Astrocyte of the cerebellum (primary cell): ENCODE results near the gene MSN.
"Not testable (repeated sequence)": the region's sequence is repeated elsewhere in the genome, so short reads cannot be mapped to it uniquely, and the experiment has no call there.

Source experiments
- DNase-seq: peaks from one replicate; pipeline ENCODE4 v3.0.0-alpha.2; 2011; ENCODE audit warnings: low read depth
- H3K4me3 ChIP-seq: 2 replicates; pipeline ENCODE4 v1.5.1; 2011; ENCODE audit warnings: mild to moderate bottlenecking, low read depth, low read length, moderate library complexity
- in situ Hi-C: cut with HindIII; loops from 2 replicates; pipeline ENCODE4 v1.10.0; 2017; ENCODE audit warnings: low sequenced_read_pairs
- TF ChIP-seq, protein P1 (sequence below): IDR thresholded peaks from 2 replicates; pipeline ENCODE4 v1.5.1; 2012; ENCODE audit warnings: low read length, low read depth, moderate library complexity, mild to moderate bottlenecking; ENCODE audit errors: missing control alignments

MSN gene

DNA sequence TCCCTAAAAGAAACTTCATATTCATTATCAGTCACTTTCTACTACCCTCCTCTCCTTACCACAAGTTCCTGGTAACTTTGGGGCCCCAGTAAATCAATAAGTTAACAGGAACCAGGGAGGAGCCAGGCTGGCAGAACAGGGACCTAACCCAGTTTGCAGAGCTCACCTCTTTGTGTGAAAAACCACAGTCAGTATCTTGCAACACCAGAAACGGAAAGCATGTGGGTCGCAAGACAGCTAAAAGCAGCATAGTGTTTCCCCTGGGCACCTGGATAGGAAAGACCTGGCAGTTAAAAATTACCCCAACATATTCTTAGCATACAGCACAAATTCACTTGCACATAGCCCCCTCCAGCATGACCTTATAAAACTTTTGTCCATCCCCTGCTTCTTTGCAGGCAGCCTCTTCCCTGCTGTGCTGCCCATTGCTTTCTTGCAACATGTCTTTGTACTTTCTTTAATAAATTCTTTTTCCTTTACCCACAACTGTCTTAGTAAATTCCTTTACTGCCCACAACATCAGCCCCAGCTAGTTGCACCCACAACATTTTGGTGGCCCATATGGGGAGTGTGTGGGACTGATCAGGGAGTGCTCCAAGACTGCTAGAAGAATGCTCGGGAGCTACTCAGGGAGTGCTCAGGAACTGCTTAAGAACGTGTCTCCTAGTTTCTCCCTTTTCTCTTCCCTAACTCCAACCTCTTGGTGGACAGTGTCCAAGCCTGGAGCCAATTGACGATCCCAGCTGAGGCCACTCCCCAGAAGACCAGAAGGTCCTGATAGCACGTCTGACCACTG, 83.4 kb downstream of the MSN start:
- TF ChIP-seq, protein P1, sequence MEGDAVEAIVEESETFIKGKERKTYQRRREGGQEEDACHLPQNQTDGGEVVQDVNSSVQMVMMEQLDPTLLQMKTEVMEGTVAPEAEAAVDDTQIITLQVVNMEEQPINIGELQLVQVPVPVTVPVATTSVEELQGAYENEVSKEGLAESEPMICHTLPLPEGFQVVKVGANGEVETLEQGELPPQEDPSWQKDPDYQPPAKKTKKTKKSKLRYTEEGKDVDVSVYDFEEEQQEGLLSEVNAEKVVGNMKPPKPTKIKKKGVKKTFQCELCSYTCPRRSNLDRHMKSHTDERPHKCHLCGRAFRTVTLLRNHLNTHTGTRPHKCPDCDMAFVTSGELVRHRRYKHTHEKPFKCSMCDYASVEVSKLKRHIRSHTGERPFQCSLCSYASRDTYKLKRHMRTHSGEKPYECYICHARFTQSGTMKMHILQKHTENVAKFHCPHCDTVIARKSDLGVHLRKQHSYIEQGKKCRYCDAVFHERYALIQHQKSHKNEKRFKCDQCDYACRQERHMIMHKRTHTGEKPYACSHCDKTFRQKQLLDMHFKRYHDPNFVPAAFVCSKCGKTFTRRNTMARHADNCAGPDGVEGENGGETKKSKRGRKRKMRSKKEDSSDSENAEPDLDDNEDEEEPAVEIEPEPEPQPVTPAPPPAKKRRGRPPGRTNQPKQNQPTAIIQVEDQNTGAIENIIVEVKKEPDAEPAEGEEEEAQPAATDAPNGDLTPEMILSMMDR, result no peak
- in situ Hi-C loops, result no loop called here
- no peak for DNase-seq

DNA sequence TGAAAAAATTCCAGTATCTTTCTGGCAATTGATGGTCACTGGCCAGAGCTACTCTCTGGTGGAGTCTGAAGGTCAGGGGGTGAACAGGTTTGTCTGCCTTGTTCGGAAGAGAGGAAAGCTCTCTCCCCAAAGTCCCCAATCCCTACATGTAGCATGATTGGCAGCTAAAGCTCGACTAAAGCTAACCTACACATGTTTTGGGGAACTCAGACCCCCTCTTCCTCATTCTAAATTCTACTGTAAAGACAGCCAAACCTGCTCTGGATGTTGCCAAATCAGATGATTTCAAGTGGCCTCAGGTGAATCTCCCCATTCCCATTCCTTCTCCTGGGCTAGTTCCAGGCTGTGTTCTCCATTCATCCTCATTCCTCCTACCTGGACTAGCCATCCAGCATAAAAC, 84.1 kb downstream of the MSN start:
- TF ChIP-seq, protein P1, result no peak
- no peak for DNase-seq
- H3K4me3 ChIP-seq, result no peak overlapping the region
- in situ Hi-C loops, result no loop called here

More for the DNA sequence above, 83.4 kb downstream of the MSN start:
- no peak overlapping the region for H3K4me3 ChIP-seq

DNA sequence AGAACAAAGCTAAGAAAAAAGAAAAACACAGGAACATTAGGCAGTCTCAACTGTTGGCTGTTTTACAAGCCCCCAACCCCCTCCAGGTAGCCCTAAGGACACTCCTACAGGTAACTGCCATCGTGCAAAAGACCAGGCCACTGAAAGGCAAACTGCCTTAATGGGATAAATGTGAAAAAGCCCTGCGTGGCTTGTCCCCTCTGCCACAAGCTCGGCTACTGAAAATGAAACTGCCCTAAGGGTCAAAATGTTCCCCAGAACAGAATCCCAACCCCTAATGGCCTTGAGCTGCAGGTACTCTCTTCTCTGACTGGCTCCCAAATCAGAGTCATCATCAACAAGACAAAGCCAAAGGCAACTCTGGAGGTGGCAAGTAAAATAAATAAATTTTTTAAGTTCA, 84.8 kb downstream of the MSN start:
- TF ChIP-seq, protein P1, result no peak
- H3K4me3 ChIP-seq, result no peak overlapping the region
- in situ Hi-C loops, result no loop called here
- DNase-seq, result no peak

DNA sequence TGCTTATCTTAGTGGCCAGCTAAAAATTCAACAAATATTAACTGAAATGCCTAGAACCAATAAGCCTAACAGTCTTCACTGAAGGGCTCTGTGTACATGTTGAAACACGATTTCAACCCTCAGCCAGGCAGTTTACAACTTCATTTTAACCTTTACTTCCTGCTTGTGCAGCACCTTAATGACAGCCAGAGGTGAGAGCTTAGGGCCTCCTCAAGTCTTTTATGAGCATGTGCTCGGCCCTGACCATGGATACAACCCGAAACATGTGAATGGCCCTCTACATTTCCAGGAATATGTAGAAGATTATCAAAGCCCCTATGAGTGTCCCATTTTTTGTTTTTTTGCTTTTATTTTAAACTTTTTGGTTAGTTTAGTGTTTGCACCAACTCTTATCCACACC, 88.3 kb downstream of the MSN start:
- in situ Hi-C loops, result no loop called here
- no peak overlapping the region for H3K4me3 ChIP-seq
- TF ChIP-seq, protein P1, result no peak
- DNase-seq, result no peak

DNA sequence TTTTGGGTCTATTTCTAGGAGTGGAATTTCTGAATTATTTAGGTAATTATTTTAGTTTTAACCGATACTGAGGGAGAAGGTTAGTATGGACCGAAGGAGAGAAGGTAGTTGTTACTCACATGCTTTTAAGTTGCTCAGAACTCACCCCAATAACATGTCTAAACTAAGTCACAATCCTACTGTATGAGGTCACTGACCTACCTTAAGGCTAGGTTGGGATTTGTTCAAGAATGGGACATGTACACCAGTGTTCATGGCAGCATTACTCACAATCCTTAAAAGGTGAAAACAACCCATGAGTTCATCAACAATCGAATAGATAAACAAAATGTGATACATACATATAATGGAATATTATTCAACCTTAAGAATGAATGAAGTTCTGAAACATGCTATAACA, 90.5 kb downstream of the MSN start:
- DNase-seq, result no peak
- no peak overlapping the region for H3K4me3 ChIP-seq
- TF ChIP-seq, protein P1, result no peak
- in situ Hi-C loops, result no loop called here

DNA sequence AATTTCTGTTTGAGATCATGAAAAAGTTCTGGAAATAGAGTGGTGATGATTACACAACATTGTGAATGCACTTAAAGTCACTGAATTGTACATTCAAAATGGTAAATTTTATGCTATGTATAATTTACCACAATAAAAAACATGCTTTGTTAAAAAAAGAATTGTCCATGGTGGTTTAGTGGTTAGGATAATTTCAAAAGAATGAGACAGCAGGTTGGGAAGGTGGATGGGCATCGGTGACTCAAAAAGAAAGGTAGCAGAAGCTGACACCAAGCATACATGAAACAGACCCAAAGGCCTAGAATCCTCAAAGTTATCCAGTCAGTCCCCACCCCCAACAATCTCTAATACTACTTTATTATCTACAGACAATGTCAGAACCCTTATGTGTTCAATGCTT, 91.1 kb downstream of the MSN start:
- in situ Hi-C loops, result no loop called here
- DNase-seq, result no peak
- TF ChIP-seq, protein P1, result no peak
- H3K4me3 ChIP-seq, result no peak overlapping the region

DNA sequence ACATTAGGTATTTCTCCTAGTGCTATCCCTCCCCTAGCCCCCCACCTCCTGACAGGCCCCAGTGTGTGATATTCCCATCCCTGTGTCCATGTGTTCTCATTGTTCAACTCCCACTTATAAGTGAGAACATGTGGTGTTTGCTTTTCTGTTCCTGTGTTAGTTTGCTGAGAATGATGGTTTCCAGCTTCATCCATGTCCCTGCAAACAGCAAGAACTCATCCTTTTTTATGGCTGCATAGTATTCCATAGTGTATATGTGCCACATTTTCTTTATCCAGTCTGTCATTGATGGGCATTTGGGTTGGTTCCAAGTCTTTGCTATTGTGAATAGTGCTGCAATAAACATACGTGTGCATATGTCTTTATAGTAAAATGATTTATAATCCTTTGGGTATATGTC, 92.1 kb downstream of the MSN start:
- H3K4me3 ChIP-seq, DNase-seq, in situ Hi-C loops: not testable (repeated sequence)
